Keratinocyte (primary cell): ENCODE results near the gene KLHDC4. TPM values are rescaled to one million over a fixed set of nuclear protein-coding genes. Genes with fewer than 3 reads are reported as not detected.

Experiments used
- DNase-seq: peaks from one replicate; pipeline ENCODE4 v3.0.0-alpha.2; 2011; ENCODE audit warnings: low read depth, missing footprints, low spot score
- FAIRE-seq: peaks from 2 replicates; lab custom pipeline; 2011; peaks lifted over from hg19 to GRCh38; lab: Jason Lieb, UNC
- H2AFZ ChIP-seq: 2 replicates; pipeline ENCODE4 v1.6.0; 2012; ENCODE audit warnings: low read length, control low read depth, inconsistent platforms; ENCODE audit not compliant: control insufficient read depth
- H3K27ac ChIP-seq: 2 replicates; pipeline ENCODE4 v1.5.1; 2011; ENCODE audit warnings: low read length; ENCODE audit not compliant: control insufficient read depth, insufficient read depth
- H3K27me3 ChIP-seq: 3 replicates; pipeline ENCODE4 v1.6.0; 2011; ENCODE audit warnings: low read length; ENCODE audit not compliant: control insufficient read depth, insufficient read depth; ENCODE audit errors: extremely low read depth
- H3K36me3 ChIP-seq, 2 experiments: 2 replicates in 1 of 2; 3 replicates in 1 of 2; pipeline ENCODE4 v1.5.1; 2011; ENCODE audit warnings: low read length in 2 of 2, mild to moderate bottlenecking in 1 of 2; ENCODE audit not compliant: control insufficient read depth in 2 of 2, insufficient read depth in 2 of 2; ENCODE audit errors: extremely low read depth in 1 of 2
- H3K4me1 ChIP-seq: 3 replicates; pipeline ENCODE4 v1.5.1; 2011; ENCODE audit warnings: low read length; ENCODE audit not compliant: control insufficient read depth, insufficient read depth; ENCODE audit errors: extremely low read depth
- H3K4me2 ChIP-seq: 3 replicates; pipeline ENCODE4 v1.6.0; 2011; ENCODE audit warnings: low read depth, low read length; ENCODE audit not compliant: control insufficient read depth, insufficient read depth; ENCODE audit errors: extremely low read depth
- H3K4me3 ChIP-seq, 3 experiments: fragments of 200-600 bp in 1 of 3; sonication (generic) in 1 of 3; 2 replicates in 2 of 3; 3 replicates in 1 of 3; pipeline ENCODE4 v1.5.1; 2011 to 2016; ENCODE audit warnings: low read length in 3 of 3, mild to moderate bottlenecking in 3 of 3, control low read depth in 2 of 3, inconsistent platforms in 1 of 3, low read depth in 1 of 3, mixed read lengths in 1 of 3, mixed run types in 1 of 3, moderate library complexity in 1 of 3; ENCODE audit not compliant: control insufficient read depth in 2 of 3, insufficient read depth in 2 of 3; ENCODE audit errors: extremely low read depth in 1 of 3
- H3K79me2 ChIP-seq: 2 replicates; pipeline ENCODE4 v1.6.0; 2012; ENCODE audit warnings: low read length; ENCODE audit not compliant: control insufficient read depth, insufficient read depth
- H3K9ac ChIP-seq: 3 replicates; pipeline ENCODE4 v1.6.0; 2011; ENCODE audit warnings: low read length; ENCODE audit not compliant: control insufficient read depth, insufficient read depth; ENCODE audit errors: extremely low read depth
- H3K9me1 ChIP-seq: 3 replicates; pipeline ENCODE4 v1.6.0; 2011; ENCODE audit warnings: low read length; ENCODE audit not compliant: control insufficient read depth, insufficient read depth; ENCODE audit errors: extremely low read depth
- H3K9me3 ChIP-seq: 2 replicates; pipeline ENCODE4 v1.5.1; 2012; ENCODE audit warnings: low read depth, low read length; ENCODE audit not compliant: control insufficient read depth
- H4K20me1 ChIP-seq: 3 replicates; pipeline ENCODE4 v1.6.0; 2011; ENCODE audit warnings: low read length; ENCODE audit not compliant: control insufficient read depth, insufficient read depth; ENCODE audit errors: extremely low read depth
- EZH2 ChIP-seq: IDR thresholded peaks from one replicate; pipeline ENCODE4 v1.6.1; 2012; ENCODE audit warnings: inconsistent platforms, mild to moderate bottlenecking, low read length, moderate library complexity
- dilution Hi-C: fragments of 300-500 bp; cut with MboI; formaldehyde crosslinking; loops from one replicate; pipeline ENCODE4 v1.7.0; 2020; ENCODE audit warnings: low sequenced_read_pairs; ENCODE audit not compliant: extremely low pct_ligation_motif_present
- polyA plus RNA-seq, 5 experiments: library from polyadenylated mRNA; depleted of rRNA in 3 of 5; stranded (reverse) in 3 of 5; stranded (forward) in 1 of 5; unstranded in 1 of 5; fragments of >200 nt; gene quantifications; 1 replicate in 1 of 5; 2 replicates in 3 of 5; 3 replicates in 1 of 5; pipeline versions ENCODE4 v1.2.1 to v1.2.3, GENCODE V29; 2011 to 2012; ENCODE audit warnings: missing spikeins in 2 of 5, low read depth in 1 of 5, low replicate concordance in 1 of 5
- TF ChIP-seq, protein P1 (sequence below), 3 experiments: IDR thresholded peaks in 1 of 3; conservative IDR thresholded peaks in 1 of 3; optimal IDR thresholded peaks in 1 of 3; 2 replicates in 2 of 3; 3 replicates in 1 of 3; pipeline versions ENCODE3 to v1.5.1; 2011; ENCODE audit warnings: low read length in 3 of 3, mild to moderate bottlenecking in 3 of 3, moderate library complexity in 2 of 3, control low read depth in 1 of 3, inconsistent platforms in 1 of 3; ENCODE audit not compliant: insufficient read depth in 2 of 3; ENCODE audit errors: extremely low read depth in 1 of 3

Gene KLHDC4
- polyA plus RNA-seq, 1 donor (not counting 4 experiments of a cell fraction or from before 2014, with no cell fraction given): 13.4 TPM

DNA sequence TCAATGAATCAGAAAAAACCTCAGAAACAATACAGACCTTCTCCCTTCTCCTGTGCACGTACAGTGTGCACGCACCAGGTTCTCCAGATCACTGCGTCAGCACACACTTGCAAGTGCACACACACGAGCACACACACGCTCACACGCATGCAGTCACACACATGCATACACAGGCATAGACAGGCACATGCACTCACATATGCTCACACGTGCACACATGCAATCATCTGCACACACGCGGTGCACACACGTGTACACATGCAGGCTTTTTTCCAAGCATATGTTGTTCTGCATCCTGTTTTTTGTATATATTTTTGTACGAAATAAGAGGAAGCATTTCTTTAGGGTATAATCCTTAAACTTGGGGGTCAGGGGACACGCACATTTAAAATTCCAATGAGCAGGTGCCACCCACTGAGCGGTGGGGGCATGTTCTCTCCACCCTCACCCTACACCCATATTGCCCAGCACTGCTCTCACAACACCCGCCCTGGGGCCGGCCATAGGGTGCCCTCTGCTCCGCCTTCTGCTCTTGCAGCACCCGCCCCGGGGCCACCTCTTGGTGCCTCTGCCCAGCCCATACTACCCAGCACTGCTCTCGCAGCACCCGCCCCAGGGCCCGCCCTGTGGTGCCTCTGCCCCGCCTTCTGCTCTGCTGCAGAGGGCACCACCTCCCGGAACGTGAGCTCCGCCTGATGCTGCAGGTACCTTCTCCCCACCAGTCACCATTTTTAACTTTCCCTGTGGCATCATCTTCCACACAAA, 20.9 kb downstream of the KLHDC4 start:
- dilution Hi-C loops: no loop called here
- no peak for FAIRE-seq
- H3K79me2 ChIP-seq: no peaks in the 10 kb centered on the region

DNA sequence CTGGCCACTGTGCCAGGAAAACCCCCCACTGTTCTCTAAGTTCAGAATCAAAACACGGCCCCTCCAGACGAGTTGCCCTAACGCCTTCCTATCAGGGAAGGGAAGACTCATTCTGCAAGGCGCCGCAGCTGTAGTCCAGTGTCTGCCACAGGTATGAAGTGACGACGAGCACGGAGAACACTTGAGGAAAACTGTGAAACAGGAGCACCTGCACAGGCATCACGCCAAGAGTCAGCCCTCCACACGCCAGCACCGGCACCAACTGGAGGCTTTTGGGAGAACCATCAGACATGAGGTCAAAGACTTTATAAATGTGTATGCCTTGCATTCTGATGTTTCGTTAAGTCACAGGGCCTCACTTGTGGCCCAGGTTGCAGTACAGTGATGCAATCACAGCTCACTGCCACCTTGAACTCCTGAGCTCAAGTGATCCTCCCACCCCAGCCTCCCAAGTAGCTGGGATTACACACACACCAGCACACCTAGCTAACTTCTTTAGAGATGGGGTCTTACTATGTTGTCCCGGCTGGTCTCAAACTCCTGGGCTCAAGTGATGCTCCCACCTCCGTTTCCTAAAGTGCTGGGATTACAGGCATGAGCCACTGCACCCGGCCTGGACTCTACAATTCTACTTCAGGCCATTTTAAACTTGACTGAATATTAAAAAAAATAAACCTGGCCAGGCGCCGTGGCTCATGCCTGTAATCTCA, 22.9 kb downstream of the KLHDC4 start:
- dilution Hi-C loops: no loop called here
- H3K27ac ChIP-seq: no peak overlapping the region
- H3K9me3 ChIP-seq: no peaks in the 10 kb centered on the region
- H3K27me3 ChIP-seq: no peaks in the 10 kb centered on the region
- FAIRE-seq (no peak), DNase-seq (no peak)
- no peak overlapping the region for H3K4me2 ChIP-seq
- H3K79me2 ChIP-seq: no peaks in the 10 kb centered on the region
- no peak overlapping the region for H3K4me3 ChIP-seq
- H4K20me1 ChIP-seq: no peaks in the 10 kb centered on the region
- H3K9me1 ChIP-seq: no peaks in the 10 kb centered on the region
- TF ChIP-seq EZH2: no peak
- TF ChIP-seq, protein P1, sequence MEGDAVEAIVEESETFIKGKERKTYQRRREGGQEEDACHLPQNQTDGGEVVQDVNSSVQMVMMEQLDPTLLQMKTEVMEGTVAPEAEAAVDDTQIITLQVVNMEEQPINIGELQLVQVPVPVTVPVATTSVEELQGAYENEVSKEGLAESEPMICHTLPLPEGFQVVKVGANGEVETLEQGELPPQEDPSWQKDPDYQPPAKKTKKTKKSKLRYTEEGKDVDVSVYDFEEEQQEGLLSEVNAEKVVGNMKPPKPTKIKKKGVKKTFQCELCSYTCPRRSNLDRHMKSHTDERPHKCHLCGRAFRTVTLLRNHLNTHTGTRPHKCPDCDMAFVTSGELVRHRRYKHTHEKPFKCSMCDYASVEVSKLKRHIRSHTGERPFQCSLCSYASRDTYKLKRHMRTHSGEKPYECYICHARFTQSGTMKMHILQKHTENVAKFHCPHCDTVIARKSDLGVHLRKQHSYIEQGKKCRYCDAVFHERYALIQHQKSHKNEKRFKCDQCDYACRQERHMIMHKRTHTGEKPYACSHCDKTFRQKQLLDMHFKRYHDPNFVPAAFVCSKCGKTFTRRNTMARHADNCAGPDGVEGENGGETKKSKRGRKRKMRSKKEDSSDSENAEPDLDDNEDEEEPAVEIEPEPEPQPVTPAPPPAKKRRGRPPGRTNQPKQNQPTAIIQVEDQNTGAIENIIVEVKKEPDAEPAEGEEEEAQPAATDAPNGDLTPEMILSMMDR (optimal IDR thresholded peaks at IDR 0.05 in 1 of 3, IDR thresholded peaks at IDR 0.05 in 1 of 3, conservative IDR thresholded peaks at IDR 0.05 in 1 of 3; ENCODE audit: extremely low read depth in 1 of 3, insufficient read depth in 2 of 3, low read length in 3 of 3): no peak
- peaks cover 15 to 25% of the 10 kb centered on the region in 2 experiments for H3K36me3 ChIP-seq
- no peak overlapping the region for H2AFZ ChIP-seq
- no peak overlapping the region for H3K9ac ChIP-seq
- no peaks in the 10 kb centered on the region for H3K4me1 ChIP-seq

More for the DNA sequence above, 20.9 kb downstream of the KLHDC4 start:
- H3K9me1 ChIP-seq: no peaks in the 10 kb centered on the region
- H3K36me3 ChIP-seq: peaks cover 23 to 29% of the 10 kb centered on the region in 2 experiments
- no peaks in the 10 kb centered on the region for H3K4me1 ChIP-seq
- no peak overlapping the region for H3K4me3 ChIP-seq
- H2AFZ ChIP-seq: no peak overlapping the region
- TF ChIP-seq, protein P1 (optimal IDR thresholded peaks at IDR 0.05 in 1 of 3, IDR thresholded peaks at IDR 0.05 in 1 of 3, conservative IDR thresholded peaks at IDR 0.05 in 1 of 3; ENCODE audit: extremely low read depth in 1 of 3, insufficient read depth in 2 of 3, low read length in 3 of 3): no peak
- TF ChIP-seq EZH2: no peak
- H3K9me3 ChIP-seq: no peaks in the 10 kb centered on the region
- no peak overlapping the region for H3K27ac ChIP-seq
- H3K9ac ChIP-seq: no peak overlapping the region
- no peaks in the 10 kb centered on the region for H4K20me1 ChIP-seq
- no peak overlapping the region for H3K4me2 ChIP-seq
- H3K27me3 ChIP-seq: no peaks in the 10 kb centered on the region
- no peak for DNase-seq
